ENCODE data around the gene SUPT20H.
"Not testable (repeated sequence)": the region's sequence is repeated elsewhere in the genome, so short reads cannot be mapped to it uniquely, and the experiment has no call there.

Gene SUPT20H

DNA sequence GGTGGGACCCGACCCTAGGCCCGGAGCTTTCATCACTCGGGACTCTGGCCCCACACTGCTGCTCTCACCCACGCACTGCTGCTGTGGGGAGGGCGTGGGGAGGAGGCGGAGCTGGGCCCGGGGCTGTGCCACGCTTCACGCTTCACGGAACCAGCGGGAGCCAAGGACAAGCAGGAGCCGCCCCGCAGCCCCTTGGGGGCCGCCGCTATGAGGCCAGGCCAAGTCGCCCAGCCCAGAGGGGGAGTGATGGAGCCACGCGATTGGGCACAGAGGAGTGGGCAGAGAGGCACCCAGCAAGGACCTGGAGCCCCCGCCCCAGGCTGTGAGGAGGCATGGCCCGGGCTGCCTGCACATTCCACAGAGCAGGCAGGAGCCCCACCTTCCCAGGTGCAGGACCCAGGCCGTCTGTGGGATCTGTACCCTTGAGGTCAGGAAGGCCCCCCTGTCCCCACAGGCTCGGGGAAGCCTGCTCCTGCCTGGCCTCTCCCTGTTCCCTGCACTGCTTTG, 10.2 kb upstream of the SUPT20H start:
- DNase-seq = no peak

GRCh38 chr13:37068962-37069361, 9.5 kb upstream of the SUPT20H start:
- DNase-seq = no peak

- no peak for DNase-seq
Observed at GRCh38 chr13:37067874-37068273, 8.4 kb upstream of the SUPT20H start.

GRCh38 chr13:37065890-37066526, 6.5 kb upstream of the SUPT20H start:
- no peak for DNase-seq

DNA sequence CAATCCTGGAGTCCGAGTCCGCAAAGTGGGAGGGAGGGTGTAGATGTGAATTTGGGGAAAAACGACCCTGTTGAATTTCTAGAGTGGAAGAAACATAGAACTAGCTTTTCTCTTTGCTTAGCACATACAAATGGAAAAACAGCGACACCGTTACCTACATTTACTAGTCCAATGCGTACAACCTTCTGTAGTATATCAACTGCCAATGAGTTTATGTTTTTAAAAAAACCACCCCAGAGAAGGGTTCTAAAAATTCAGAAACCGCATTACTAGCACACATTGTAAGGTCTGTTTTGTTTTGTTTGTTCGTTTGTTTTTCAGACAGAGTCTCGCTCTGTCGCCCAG, 332 bp upstream of the SUPT20H start:
- no peak for DNase-seq

DNA sequence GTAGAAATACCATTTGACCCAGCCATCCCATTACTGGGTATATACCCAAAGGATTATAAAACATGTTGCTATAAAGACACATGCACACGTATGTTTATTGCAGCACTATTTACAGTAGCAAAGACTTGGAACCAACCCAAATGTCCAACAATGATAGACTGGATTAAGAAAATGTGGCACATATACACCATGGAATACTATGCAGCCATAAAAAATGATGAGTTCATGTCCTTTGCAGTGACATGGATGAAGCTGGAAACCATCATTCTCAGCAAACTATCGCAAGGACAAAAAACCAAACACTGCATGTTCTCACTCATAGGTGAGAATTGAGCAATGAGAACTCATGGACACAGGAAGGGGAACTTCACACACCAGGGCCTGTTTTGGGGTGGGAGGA, 3.3 kb downstream of the SUPT20H start:
- DNase-seq = not testable (repeated sequence)

DNA sequence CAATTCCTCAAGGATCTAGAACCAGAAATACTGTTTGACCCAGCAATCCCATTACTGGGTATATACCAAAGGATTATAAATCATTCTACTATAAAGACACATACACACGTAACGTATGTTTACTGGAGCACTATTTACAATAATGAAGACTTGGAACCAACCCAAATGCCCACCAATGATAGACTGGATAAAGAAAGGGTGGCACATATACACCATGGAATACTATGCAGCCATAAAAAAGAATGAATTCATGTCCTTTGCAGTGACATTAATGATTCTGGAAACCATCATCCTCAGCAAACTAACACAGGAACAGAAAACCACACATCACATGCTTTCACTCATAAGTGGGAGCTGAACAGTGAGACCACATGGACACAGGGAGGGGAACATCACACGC, 6.4 kb downstream of the SUPT20H start:
- DNase-seq = not testable (repeated sequence)

DNA sequence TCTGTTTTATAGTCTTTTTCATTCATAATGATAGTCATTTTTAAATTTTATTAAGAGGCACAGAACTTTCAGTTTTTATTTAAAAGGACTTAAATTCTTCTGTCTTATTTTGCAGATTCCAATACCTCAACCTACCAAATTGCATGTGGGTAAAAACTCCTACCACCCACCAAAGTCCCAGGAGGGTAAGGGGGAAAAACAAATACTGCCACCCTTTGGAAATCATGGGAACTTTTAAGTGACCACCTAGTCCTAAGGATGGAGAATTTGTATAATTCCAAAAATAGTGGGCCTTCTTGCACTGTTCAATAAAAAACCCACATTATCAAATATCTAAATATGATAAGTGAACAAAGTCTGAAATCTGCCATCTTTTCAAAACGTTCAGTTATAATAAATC, 9.7 kb downstream of the SUPT20H start:
- no peak for DNase-seq

GRCh38 chr13:37047846-37048245, 11.6 kb downstream of the SUPT20H start:
- DNase-seq = no peak

DNA sequence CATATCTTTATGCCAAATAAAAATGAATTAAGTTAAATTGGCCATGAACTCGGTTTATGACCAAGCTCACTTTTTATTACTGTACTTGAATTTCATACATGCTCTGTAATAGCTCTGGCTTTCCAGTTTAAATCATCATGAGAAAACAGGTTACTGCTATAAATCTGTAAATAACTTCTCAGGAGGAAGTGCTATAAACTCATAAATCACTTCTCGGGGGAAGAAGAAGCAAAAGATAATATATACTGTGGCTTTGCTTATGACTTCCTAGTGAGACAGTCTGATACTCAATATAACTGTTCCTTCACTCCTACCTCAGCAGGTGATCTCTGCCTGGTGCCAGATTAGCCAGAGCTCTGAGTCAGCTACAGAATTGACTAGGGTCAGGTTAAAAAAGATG, 12.5 kb downstream of the SUPT20H start:
- DNase-seq = no peak

GRCh38 chr13:37046062-37046461, 13.4 kb downstream of the SUPT20H start:
- no peak for DNase-seq

DNA sequence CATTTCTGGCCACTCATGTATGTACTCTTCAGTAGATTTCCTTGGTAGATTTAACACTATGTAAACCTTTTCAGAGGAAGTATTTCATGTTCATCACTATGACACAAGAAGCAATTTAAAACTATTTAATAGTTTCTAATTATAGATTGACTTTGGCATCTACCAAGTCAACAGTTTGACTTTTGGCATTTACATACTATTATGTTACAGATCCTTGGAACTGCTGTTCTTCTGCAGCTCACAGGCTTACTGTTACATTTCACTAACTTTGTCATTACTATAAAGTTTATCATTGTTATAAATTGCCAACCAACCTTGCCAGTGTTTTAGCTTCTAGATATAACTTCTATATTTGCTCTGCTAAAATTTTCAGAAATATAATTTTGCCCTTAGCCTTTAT, 18.7 kb downstream of the SUPT20H start:
- no peak for DNase-seq

DNA sequence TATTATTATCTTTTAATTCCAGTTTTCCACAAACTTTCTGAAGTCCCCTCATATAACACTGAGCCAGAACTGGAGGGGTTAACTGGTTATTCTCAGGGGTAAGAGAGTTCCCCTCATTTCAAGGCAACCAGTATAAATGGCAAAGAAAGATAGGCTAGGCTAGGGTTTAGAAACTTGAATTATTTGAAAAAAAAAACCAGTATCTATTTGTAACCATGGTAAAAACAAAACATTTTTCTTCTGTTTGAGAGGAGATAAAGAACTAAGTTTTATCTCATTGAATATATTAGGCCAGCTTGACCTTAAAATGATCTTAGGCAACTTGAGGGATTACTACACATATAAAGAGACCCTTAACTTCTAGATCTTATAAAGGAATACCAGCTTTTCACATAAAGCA, 19.6 kb downstream of the SUPT20H start:
- DNase-seq = no peak

DNA sequence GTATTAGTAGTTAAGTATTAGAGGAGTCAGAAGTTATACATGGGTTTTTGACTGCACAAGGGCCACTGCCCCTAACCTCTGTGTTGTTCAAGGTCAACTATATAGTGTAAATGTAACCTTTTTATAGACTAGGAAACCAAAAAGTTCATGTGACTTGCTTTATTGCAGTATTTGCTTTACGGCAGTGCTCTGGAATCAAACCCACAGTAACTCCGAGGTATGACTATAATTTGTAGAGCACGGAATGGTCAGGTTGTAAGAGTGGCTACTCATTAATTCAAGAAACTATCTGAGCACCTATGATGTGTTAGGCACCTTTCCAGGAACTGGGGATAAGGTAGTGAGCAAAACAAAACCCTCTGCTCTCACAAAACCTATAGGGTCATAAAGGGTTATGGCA, 22.2 kb downstream of the SUPT20H start:
- DNase-seq = no peak

DNA sequence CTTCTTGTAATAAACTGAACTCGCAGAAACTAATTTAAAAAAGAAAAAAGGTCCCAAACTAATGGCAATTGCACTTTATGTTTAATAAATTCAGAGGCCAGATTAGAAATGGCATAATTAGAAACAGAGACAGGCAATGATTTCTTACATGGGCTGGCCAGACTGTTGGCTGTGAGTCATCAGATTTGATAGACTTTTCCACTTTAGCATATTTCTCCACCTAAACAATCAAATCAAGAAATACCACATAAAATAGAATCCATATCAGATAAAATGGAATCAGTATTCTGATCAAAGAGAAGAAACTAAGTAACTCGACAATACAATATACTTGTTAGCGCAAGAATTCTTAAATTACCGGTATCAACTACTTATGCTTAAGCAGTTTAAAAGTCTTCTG, 29.9 kb downstream of the SUPT20H start:
- no peak for DNase-seq

GRCh38 chr13:37027639-37028038, 31.8 kb downstream of the SUPT20H start:
- DNase-seq = no peak

DNA sequence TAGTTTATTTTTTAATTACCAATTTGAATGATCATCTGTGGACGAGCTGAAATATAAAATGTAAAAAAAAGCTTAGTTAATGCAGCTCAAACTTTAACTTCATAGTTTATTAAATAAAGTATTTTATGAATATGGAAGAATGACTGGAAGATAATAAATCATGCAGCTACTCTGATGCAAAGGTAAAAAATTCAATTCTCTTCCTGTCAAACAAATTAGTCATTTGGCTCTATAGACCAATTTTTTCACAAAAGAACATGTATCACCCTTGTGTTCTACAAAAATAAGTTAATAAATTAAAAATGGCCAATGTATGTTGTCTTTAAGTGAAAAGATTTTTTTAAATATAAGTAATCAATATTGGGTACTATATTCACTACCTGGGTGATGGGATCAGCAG, 32.7 kb downstream of the SUPT20H start:
- no peak for DNase-seq

- no peak for DNase-seq
Observed at GRCh38 chr13:37023871-37024270, 35.6 kb downstream of the SUPT20H start.

- DNase-seq = no peak
Observed at GRCh38 chr13:37014609-37015008, 44.9 kb downstream of the SUPT20H start.

- no peak for DNase-seq
Observed at GRCh38 chr13:37011788-37012187, 47.7 kb downstream of the SUPT20H start.

- DNase-seq = no peak
Observed at GRCh38 chr13:37011002-37011401, 48.5 kb downstream of the SUPT20H start.

DNA sequence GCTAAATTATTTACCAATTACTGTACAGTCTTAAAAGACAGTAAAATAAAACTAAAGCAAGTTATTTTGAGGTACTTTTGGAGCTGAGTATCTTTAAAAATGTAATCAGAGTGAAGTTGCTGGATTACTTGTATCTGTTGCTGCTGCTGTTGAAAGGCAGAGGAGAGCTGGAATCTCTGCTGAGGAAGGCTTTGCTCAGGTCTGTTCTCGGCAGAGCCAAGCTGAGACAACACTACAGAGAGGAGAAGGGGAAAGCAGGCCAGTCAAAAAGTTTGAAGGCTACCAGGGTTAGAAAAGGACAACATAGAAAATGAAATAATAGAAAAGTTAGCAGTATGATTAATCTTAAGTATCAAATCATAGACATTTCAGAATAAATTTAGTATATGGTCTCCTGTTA, 49.1 kb downstream of the SUPT20H start:
- no peak for DNase-seq

DNA sequence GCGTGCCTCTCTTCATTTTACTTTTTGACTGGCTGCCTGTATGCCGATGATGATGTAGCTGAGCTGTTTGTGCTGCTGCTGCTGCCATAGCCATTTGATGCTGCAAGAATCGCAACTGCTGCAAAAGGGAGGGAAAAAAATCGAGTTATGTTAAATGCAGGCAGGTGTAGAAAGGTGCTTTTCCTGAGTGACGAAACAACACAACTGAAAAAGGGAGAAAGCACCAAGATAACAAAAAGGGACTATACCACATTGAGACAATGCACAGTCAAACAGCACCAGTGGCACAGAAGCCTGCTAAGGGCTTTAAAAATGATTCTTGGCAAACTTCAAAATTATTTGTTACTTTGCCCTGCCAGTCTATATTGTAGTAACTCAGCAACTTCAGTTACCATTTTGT, 49.8 kb downstream of the SUPT20H start:
- no peak for DNase-seq

- DNase-seq = no peak
Observed at GRCh38 chr13:37001921-37002250, 57.6 kb downstream of the SUPT20H start.

DNA sequence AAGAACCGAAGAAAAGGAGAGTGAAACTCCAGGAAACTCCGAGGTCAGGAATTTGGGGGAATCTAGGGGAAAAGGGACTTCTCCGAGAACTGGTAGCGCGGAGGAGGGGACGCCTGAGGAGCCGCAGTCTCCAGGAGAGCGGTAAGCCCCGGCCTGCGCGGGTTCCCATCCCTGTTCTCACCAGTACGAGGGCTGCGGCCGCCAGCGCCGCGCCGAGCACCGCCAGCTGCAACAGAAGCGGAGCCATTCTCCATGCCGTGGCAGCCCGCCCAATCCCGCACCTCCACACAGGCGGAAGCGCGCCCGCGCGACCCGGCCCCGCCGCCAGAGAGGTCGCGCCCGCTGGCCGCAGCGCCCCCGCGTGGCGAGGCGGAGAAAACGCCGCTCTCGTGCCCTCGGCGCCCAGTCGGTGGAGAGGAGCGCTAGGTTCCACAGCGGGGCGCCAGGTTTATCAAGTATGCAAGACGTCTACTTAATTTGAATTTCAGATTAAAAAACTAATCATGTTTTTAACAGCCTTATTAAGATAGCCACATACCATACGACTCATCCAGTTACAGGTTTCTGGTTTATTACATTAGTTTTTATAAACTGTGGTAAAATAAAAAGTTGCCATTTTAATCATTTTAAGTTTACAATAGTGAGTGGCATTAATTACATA, 60.3 kb downstream of the SUPT20H start, which contains the start of gene ALG5:
TSS of gene ALG5 (minus strand) at position 287 of the 661 bp plus-strand sequence. CDS start at position 247, 40 bp downstream.
- DNase-seq = peak; percentile 90
